Measurements from ENCODE around the gene ENOX1.

The ENOX1 gene

DNA sequence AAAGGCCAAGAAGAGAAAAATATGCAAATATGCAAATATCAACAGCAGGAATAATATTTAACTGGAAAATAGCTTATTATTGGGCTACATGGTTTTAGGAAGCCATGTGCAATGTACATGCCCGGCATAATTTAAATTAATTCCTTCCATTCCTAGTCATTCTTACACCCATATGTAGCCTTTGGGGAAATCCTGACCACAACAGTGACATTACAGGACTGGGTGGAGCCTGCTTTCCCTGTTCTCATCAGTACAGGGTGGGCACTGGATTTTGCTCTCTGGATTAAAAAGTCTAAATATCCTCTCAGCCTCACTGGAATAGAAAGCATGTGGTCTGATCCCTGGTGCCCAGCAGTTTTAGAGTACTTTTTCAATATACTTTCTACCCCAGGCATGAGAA, 565.2 kb downstream of the ENOX1 start:
- Histone ChIP-seq H3K27ac (ENCODE audit: low read depth, low read length, severe bottlenecking) (no peak overlapping the region), H3K4me1 (ENCODE audit: control insufficient read depth, insufficient read depth, low read length, poor library complexity, severe bottlenecking) (peaks cover 6% of the 10 kb centered on the region), H3K9me3 (ENCODE audit: control insufficient read depth, low read length) (no peaks in the 10 kb centered on the region), H3K4me3 (ENCODE audit: extremely low read depth, insufficient read depth, low read length, poor library complexity, severe bottlenecking) (no peak overlapping the region), H3K36me3 (ENCODE audit: control insufficient read depth, insufficient read depth, low read length) (no peaks in the 10 kb centered on the region)
- 83 to 100% methylated on average over 1 of the region's 1 CpG for WGBS, 2 experiments (ENCODE audit: insufficient coverage in 2 of 2)

DNA sequence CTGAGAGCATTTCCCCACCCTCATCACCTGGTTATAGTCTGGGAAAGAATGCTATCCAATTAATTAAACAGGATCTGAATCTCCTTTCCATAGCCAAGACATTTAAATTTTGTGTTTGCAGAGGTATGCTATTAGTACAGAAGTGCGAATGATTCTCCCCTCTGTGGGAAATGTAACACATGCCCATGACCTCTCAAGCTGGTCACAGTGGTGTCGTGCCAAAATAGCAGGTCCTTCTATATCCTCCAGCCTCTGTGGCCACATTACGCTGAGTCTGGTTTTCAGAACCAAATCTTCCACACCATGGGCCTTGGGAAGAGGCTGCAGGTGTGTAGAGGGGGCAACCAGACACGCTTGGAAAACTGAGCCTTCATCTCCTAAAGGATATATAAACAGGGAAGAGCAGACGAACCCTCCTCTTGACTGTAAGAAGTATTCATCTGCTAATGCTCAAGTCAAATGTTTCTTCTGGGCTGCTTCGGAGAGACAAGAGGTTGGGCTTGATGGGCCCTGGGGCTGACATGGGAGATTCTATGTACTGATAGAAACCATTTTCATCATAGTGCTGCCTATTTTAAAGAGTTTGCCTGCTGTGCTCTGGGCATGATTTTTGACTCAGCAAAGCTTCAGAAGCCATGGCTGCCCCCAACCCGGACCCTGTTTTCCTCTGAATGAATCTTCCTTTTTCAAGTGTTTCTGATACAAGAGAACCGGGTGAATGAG, 565.7 kb downstream of the ENOX1 start:
- WGBS, 2 experiments (ENCODE audit: insufficient coverage in 2 of 2) = 77 to 90% methylated on average over 4 of the region's 8 CpGs
- H3K27ac ChIP-seq (ENCODE audit: low read depth, low read length, severe bottlenecking) = no peak overlapping the region

DNA sequence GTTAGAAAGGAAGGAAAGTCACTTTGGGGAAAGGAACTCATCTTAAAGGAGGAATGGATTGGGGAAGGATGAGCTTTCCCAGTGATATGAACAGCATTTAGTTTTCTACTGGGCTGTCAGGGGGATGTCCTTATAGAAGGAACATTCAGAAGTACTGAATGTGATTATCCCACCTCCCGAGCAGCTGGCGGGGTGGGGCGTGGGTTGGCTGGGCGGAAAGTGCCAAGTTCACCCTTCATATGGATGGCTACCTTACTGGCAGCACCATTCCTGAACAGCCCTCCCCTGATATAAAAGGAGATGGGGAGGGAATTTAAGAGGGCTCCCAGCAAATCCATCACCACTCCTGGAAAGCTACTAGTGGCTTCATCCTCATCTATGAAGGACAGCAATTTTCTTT, 572.6 kb downstream of the ENOX1 start:
- H3K27ac ChIP-seq (ENCODE audit: low read depth, low read length, severe bottlenecking) = no peak overlapping the region
- H3K36me3 ChIP-seq (ENCODE audit: control insufficient read depth, insufficient read depth, low read length) = no peaks in the 10 kb centered on the region
- no peaks in the 10 kb centered on the region for H3K9me3 ChIP-seq (ENCODE audit: control insufficient read depth, low read length)
- WGBS, 2 experiments (ENCODE audit: insufficient coverage in 2 of 2) = 90% methylated on average over 2 of the region's 4 CpGs; no CpG with 5 or more reads in 1 of the 2 experiments
- H3K4me3 ChIP-seq (ENCODE audit: extremely low read depth, insufficient read depth, low read length, poor library complexity, severe bottlenecking) = no peak overlapping the region
- no peaks in the 10 kb centered on the region for H3K4me1 ChIP-seq (ENCODE audit: control insufficient read depth, insufficient read depth, low read length, poor library complexity, severe bottlenecking)

More for the DNA sequence above, 565.7 kb downstream of the ENOX1 start:
- Histone ChIP-seq H3K9me3 (ENCODE audit: control insufficient read depth, low read length) (no peaks in the 10 kb centered on the region), H3K4me3 (ENCODE audit: extremely low read depth, insufficient read depth, low read length, poor library complexity, severe bottlenecking) (no peak overlapping the region), H3K36me3 (ENCODE audit: control insufficient read depth, insufficient read depth, low read length) (no peaks in the 10 kb centered on the region), H3K4me1 (ENCODE audit: control insufficient read depth, insufficient read depth, low read length, poor library complexity, severe bottlenecking) (peaks cover 6% of the 10 kb centered on the region)

DNA sequence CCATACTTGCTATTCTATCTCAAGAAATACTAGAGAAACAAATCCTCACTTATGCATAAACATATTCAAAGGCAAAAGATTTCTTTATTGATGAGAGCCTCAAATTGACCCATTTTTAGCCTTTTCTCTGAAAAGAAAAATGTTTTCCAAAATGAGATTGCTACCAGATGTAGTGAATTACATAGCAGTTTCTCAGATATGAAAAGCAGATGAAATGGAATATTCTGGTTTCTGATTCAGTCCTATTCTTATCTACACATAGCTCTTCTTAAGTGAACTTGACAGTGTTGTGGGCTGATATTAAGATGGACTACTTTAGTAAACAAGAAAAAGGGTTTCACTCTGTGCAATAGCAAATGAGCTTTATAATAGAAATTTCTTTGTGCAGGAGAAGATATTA, 579.9 kb downstream of the ENOX1 start:
- Histone ChIP-seq H3K4me3 (ENCODE audit: extremely low read depth, insufficient read depth, low read length, poor library complexity, severe bottlenecking) (no peak overlapping the region), H3K27ac (ENCODE audit: low read depth, low read length, severe bottlenecking) (no peak overlapping the region), H3K9me3 (ENCODE audit: control insufficient read depth, low read length) (no peaks in the 10 kb centered on the region), H3K36me3 (ENCODE audit: control insufficient read depth, insufficient read depth, low read length) (no peaks in the 10 kb centered on the region), H3K4me1 (ENCODE audit: control insufficient read depth, insufficient read depth, low read length, poor library complexity, severe bottlenecking) (no peaks in the 10 kb centered on the region)

DNA sequence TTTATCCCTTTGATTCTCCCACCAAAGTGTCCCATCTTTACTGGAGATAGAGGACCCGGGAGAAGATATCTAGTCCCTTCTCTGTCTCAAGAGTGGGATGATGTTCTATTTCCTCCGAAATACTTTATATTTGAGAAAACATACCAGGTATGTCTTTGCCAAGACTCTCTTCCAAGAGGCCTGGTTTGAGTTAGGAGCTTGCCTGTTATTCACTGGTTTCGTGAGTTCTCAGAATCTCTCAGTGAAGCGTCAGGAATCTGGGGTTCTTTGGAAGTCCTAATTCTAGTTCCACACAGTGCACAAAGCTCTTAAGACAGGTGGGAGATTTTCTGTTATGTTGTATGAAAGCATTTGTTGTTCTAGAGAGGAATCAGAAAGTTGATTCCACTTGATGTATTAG, 581.4 kb downstream of the ENOX1 start:
- no peak overlapping the region for H3K27ac ChIP-seq (ENCODE audit: low read depth, low read length, severe bottlenecking)
- no peak overlapping the region for H3K4me3 ChIP-seq (ENCODE audit: extremely low read depth, insufficient read depth, low read length, poor library complexity, severe bottlenecking)
- H3K36me3 ChIP-seq (ENCODE audit: control insufficient read depth, insufficient read depth, low read length) = no peaks in the 10 kb centered on the region
- 96 to 100% methylated on average over 2 to 3 of the region's 4 CpGs for WGBS, 2 experiments (ENCODE audit: insufficient coverage in 2 of 2)
- H3K9me3 ChIP-seq (ENCODE audit: control insufficient read depth, low read length) = no peaks in the 10 kb centered on the region
- H3K4me1 ChIP-seq (ENCODE audit: control insufficient read depth, insufficient read depth, low read length, poor library complexity, severe bottlenecking) = no peaks in the 10 kb centered on the region

DNA sequence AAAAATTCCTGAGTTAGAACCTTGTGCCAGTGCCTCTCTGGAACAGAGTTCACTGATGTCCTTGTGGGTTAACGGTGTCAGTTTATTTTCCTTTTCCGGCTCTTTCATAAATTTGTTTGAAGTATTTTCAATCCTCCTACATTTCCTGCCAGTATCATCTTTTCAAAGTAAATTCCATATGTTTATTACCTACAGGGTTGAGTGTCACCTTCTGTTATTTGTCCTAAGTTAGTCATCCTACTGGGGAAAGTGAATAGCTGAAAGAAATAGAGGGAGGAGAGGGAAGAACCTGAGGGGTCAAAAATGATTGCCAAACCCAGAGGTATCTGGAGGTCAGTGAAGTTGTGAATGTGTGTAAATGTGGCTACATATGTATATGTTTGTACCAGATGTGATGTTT, 582.2 kb downstream of the ENOX1 start:
- WGBS, 2 experiments (ENCODE audit: insufficient coverage in 2 of 2) = 100% methylated on average over 1 of the region's 2 CpGs; no CpG with 5 or more reads in 1 of the 2 experiments
- H3K4me1 ChIP-seq (ENCODE audit: control insufficient read depth, insufficient read depth, low read length, poor library complexity, severe bottlenecking) = no peaks in the 10 kb centered on the region
- no peak overlapping the region for H3K4me3 ChIP-seq (ENCODE audit: extremely low read depth, insufficient read depth, low read length, poor library complexity, severe bottlenecking)
- H3K27ac ChIP-seq (ENCODE audit: low read depth, low read length, severe bottlenecking) = no peak overlapping the region
- H3K36me3 ChIP-seq (ENCODE audit: control insufficient read depth, insufficient read depth, low read length) = no peaks in the 10 kb centered on the region
- H3K9me3 ChIP-seq (ENCODE audit: control insufficient read depth, low read length) = no peaks in the 10 kb centered on the region

DNA sequence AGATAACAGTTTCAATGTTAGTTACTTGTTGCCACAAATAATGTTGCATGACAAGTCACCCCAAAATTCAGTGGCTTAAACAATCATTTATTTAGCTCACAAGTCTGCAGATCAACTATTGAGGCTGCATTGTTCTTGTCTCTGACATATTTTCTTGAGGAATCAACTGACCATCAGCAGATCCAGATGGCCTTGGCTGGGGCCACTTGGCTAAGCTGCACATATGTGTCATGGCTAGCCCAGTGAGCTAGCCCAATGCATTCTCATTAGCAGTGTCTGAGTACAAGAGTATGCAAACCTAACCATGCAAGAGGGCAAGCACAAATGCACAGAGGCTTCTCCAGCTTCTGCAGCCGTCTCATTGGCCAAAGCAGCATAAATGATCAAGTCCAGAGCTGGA, 583.0 kb downstream of the ENOX1 start:
- no peaks in the 10 kb centered on the region for H3K4me1 ChIP-seq (ENCODE audit: control insufficient read depth, insufficient read depth, low read length, poor library complexity, severe bottlenecking)
- no peak overlapping the region for H3K4me3 ChIP-seq (ENCODE audit: extremely low read depth, insufficient read depth, low read length, poor library complexity, severe bottlenecking)
- H3K9me3 ChIP-seq (ENCODE audit: control insufficient read depth, low read length) = no peaks in the 10 kb centered on the region
- WGBS, 2 experiments (ENCODE audit: insufficient coverage in 2 of 2) = 93% methylated on average over 1 of the region's 1 CpG; no CpG with 5 or more reads in 1 of the 2 experiments
- H3K36me3 ChIP-seq (ENCODE audit: control insufficient read depth, insufficient read depth, low read length) = no peaks in the 10 kb centered on the region
- no peak overlapping the region for H3K27ac ChIP-seq (ENCODE audit: low read depth, low read length, severe bottlenecking)

DNA sequence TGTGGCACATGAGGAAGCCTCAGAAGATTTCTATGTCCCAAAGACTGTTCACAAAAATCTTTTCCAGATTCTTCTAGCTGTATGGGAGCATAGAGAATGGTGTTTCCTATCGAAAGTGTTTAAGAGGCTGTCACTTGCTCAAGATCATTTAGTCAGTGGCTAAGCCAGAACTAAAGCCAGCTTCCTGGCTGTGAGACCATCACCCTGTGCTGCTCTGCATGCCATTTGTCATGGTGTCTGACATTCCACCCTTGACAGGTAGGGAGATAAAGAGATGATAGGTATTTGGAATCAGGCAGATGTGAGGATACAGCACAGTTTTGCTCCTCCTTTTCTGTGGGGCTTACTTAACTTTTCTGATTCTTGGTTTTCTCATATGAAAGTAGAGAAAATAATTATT, 586.0 kb downstream of the ENOX1 start:
- no peaks in the 10 kb centered on the region for H3K4me1 ChIP-seq (ENCODE audit: control insufficient read depth, insufficient read depth, low read length, poor library complexity, severe bottlenecking)
- H3K9me3 ChIP-seq (ENCODE audit: control insufficient read depth, low read length) = no peaks in the 10 kb centered on the region
- H3K36me3 ChIP-seq (ENCODE audit: control insufficient read depth, insufficient read depth, low read length) = no peaks in the 10 kb centered on the region
- H3K27ac ChIP-seq (ENCODE audit: low read depth, low read length, severe bottlenecking) = no peak overlapping the region
- no peak overlapping the region for H3K4me3 ChIP-seq (ENCODE audit: extremely low read depth, insufficient read depth, low read length, poor library complexity, severe bottlenecking)
- WGBS, 2 experiments (ENCODE audit: insufficient coverage in 2 of 2) = 100% methylated on average over 1 of the region's 1 CpG

DNA sequence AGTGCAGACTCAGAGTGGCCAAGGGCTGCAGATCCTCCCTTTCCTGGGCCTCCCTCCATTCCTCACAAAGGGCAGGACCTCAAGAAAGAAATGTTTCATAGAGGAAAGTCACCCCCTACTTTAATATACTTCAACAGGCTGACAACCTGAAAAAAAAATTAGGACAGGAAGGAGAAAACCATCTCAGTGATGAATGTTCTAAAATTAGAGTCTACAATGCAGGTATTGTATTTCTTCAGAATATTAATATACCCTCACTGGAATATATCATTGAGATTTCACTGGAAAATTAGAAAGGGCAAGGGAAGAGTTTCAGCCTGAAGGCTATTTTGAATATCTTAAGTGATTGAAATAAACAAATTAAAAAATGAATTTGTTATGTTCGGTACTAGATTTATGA, 586.5 kb downstream of the ENOX1 start:
- Histone ChIP-seq H3K4me1 (ENCODE audit: control insufficient read depth, insufficient read depth, low read length, poor library complexity, severe bottlenecking) (peaks cover under 1% of the 10 kb centered on the region), H3K4me3 (ENCODE audit: extremely low read depth, insufficient read depth, low read length, poor library complexity, severe bottlenecking) (no peak overlapping the region), H3K36me3 (ENCODE audit: control insufficient read depth, insufficient read depth, low read length) (no peaks in the 10 kb centered on the region), H3K9me3 (ENCODE audit: control insufficient read depth, low read length) (no peaks in the 10 kb centered on the region), H3K27ac (ENCODE audit: low read depth, low read length, severe bottlenecking) (no peak overlapping the region)
- WGBS, 2 experiments (ENCODE audit: insufficient coverage in 2 of 2) = 100% methylated on average over 1 of the region's 1 CpG; no CpG with 5 or more reads in 1 of the 2 experiments

DNA sequence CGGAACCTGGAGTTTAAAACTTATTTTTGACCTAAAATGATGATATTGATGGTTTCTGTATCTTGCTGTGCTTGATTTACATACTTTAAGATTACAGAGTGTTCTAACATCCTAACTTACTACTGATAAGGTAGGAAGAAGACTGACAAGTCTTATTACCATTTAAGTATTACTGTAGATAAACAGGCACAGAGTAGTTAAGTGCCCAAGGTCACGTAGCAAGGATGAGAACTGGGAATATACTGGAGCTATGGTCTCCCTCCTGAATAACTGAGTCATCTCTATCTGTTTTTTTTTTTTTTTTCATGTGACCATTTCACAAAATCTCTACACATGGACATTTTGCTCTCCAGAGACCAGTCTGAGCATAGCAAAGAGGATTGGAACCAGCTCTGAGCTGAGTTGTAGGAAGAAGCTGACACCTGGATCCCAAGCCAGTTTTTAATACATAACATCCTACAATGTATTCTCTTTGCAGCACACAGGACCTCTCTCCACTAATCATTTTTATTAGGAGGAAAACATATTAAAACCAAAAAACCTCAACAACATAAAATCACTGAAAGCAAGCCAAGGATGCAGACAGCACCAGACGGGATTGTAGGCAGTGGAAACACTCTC, 589.9 kb downstream of the ENOX1 start:
- peaks cover 12% of the 10 kb centered on the region for H3K4me1 ChIP-seq (ENCODE audit: control insufficient read depth, insufficient read depth, low read length, poor library complexity, severe bottlenecking)
- H3K27ac ChIP-seq (ENCODE audit: low read depth, low read length, severe bottlenecking) = no peak overlapping the region
- H3K36me3 ChIP-seq (ENCODE audit: control insufficient read depth, insufficient read depth, low read length) = no peaks in the 10 kb centered on the region
- no peak overlapping the region for H3K4me3 ChIP-seq (ENCODE audit: extremely low read depth, insufficient read depth, low read length, poor library complexity, severe bottlenecking)
- WGBS, 2 experiments (ENCODE audit: insufficient coverage in 2 of 2) = 83 to 100% methylated on average over 1 of the region's 3 CpGs
- H3K9me3 ChIP-seq (ENCODE audit: control insufficient read depth, low read length) = no peaks in the 10 kb centered on the region

DNA sequence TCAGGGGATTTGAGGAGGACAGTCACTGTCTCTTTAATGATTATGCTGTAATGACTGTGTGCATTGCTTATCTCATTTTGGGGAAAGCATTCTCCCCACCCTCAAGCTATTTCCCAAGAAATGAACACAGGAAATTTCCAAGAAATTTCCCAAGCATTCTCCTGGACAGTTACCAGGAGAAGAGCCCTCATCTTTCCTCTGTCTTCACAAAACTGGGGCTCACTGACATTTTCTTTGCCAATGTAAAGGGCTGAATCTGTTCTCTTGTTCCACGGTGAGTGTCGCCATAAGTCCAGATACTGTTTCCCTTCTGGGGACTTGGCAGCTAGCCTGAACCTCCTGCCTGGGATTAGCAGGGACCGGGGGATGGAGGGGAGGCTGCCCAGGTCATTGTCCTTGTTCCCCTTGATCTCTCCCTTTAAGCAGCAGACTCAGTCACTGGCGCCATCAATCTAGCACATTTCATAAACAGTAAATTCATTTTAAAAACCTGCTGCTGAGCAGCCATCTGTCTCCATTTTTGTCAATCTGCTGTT, 590.6 kb downstream of the ENOX1 start:
- Histone ChIP-seq H3K27ac (ENCODE audit: low read depth, low read length, severe bottlenecking) (no peak overlapping the region), H3K36me3 (ENCODE audit: control insufficient read depth, insufficient read depth, low read length) (no peaks in the 10 kb centered on the region), H3K4me1 (ENCODE audit: control insufficient read depth, insufficient read depth, low read length, poor library complexity, severe bottlenecking) (peaks cover 16% of the 10 kb centered on the region), H3K4me3 (ENCODE audit: extremely low read depth, insufficient read depth, low read length, poor library complexity, severe bottlenecking) (no peak overlapping the region), H3K9me3 (ENCODE audit: control insufficient read depth, low read length) (no peaks in the 10 kb centered on the region)
- WGBS, 2 experiments (ENCODE audit: insufficient coverage in 2 of 2) = 96 to 100% methylated on average over 3 to 4 of the region's 4 CpGs

Data from mesodermal cell (in vitro differentiated cells).